Stimulated activated CD8-positive, alpha-beta memory T cell treated with anti-CD3 and anti-CD28 coated beads, Interleukin-12 subunit alpha, Interleukin-12 subunit beta, amount 100 ng/mL, for 4 hours (primary cell): ENCODE measurements around the gene FOXO3.

Experiments used
- DNase-seq: peaks from one replicate; pipeline ENCODE4 v3.0.0-alpha.2; 2020; ENCODE audit warnings: low read depth

The FOXO3 gene

DNA sequence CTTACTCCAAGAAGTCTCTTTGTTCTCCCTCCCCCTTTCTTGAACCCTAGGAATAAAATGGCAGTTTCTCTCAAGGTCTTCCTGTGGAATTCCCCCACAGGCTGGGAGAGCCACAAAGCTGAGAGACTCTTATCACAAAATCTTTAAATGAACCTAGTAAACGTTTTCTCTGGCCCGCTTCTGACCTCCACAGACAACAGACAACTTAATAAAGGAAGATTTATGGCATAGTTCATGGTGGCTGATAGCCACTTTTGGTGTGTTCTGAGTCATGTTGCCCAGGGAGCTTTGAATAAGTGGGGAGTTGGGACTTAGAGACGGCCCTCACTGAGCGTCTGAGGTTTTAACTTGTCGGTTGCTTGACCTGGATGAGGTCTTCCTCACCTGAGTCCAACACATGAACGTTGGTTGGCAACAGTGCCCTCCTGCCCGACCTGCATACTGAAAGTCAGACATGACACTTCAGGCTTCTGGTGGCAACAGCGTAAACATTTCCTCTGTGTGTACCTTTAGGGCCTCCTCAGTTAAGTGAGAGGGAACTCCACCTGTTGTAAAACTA, 124.1 kb downstream of the FOXO3 start:
- DNase-seq: no peak

GRCh38 chr6:108685970-108686369, 125.3 kb downstream of the FOXO3 start:
- no peak for DNase-seq

DNA sequence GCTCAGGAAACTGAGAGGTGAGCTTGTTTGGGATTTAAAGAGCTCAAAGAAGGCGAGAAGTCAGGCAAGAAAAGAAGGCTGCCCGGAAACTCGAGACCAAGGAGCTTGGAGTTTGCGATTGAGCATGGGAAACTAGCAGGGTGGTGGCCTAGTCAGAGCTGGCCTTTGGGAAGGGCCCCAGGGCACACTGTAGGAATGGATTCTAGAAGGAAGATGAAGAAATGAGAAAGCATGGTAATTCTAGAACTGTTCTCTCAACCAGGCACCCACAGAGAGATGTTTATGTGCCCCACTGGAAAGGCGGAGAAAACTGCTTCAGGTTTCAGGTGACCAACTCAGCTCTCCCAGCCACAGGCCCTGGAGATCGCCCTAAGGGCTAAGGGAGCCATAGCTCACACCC, 126.2 kb downstream of the FOXO3 start:
- DNase-seq: no peak

GRCh38 chr6:108687921-108688320, 127.2 kb downstream of the FOXO3 start:
- DNase-seq: no peak

GRCh38 chr6:108689272-108690161, 128.8 kb downstream of the FOXO3 start:
- no peak for DNase-seq

GRCh38 chr6:108690326-108691049, 129.8 kb downstream of the FOXO3 start:
- DNase-seq: no peak

DNA sequence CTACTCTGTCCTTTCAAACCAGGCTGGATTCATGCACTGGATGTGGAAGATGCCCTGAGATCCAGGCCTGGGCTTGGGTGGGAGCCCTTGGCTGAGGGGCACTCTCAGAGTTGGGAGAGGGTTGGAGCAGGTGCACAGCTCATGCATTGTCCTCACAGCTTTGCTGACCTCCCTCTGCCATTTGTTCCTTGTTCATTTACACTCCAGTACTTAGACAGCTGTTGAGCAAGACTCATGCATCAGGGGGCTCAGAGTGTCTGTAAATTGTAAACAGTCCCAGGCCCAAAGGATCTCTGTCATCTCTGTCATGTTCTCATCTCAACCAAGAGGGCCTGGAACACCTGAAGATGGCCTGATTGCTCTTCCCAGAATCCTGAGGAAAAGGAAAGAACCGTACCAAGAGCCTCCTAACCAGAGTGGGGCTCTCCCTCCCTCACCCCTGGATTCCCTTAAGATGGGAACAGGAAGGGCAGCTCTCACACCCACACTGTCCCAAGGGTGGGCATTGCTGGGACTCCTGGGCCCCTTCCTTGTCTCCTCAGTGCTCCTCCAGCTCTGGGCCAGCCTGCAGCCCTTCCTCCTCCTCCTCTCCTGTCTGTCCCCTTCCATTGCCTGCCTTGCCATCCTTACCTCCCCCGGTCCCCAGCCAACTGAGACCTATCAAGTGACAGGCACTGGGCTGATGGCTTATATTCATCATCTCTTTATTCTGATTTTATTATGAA, 132.9 kb downstream of the FOXO3 start:
- DNase-seq: no peak

DNA sequence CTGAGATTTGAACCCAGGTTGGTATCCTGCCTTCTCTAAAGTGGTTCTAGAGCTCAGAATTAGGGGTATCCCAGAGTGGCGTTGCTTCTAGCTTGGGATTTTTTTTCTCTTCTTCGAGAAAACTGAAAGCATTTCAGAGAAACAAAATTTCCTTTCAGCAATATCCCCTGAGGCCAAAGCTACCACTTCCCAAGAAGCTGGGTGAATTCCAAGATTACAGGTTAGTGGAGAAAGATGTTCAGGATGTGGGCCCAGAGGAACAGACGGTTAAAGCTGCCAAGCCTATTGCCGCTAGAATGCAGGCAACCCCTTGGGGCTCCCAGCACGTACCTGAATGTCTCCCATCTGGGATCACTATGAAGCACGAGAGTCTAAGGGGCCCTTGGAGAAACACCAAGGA, 134.1 kb downstream of the FOXO3 start:
- DNase-seq: no peak

DNA sequence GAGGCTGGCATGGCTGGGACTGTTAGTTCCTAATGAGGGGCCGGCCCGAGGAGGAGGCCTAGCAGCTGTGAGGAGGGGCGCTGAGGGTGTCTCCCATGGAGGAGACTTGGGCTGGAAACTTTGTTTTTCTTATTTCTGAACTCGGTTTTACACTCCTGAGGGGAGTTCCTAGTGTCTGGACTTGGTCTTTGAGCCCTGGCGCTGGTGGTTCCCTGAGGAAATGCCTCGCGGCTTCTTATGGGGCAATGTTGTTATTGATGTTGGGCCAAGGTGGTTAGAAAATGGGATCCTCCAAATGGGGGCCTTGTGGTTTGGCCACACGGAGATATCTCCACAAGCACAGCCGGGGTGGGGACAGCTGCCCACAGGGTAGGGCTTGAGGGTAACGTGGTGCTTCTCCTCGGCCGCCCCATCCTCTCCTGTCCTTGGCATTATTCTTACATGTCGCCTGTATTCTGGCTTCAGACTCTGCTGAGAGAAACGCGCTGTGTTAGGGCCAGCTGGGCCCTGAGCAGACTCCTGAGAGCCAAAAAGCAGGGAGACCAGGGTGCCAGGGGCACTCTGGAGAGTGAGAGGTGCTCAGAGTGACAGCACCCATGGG, 136.9 kb downstream of the FOXO3 start:
- DNase-seq: no peak

DNA sequence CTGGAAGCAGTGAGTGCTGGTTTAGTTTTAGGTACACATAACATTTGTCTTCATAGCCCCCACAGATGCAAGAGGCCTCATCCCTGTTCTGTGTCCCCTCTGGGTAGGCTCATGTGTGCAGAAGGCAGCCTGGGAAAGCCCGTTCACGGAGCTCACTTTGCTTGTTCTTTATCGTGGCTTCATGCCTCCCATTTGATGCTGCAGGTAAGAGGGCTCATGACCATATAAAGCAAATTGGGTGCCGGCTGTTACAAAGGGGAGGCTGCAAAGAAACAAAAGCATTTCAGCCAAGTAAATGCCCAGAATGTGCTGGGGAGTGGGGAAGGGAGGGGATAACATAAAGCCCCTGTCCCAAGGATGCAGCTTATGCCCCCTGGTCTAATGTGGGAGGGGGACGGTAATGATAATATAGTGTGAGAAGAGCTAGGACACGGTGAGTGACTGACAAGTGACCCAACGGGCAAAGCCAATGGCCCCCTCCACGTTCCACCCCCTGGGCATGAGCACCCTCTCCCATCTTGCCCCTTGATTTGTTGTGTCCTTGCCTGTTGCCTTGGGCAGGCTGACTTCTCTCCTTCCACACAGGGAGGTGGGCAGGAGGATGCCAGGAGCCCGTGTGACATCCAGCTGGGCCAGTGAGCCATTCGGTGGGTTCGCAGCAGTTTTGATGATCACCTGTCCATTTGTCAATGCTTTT, 138.0 kb downstream of the FOXO3 start:
- DNase-seq: no peak

- DNase-seq: no peak
Observed at GRCh38 chr6:108699290-108700041, 138.7 kb downstream of the FOXO3 start.

DNA sequence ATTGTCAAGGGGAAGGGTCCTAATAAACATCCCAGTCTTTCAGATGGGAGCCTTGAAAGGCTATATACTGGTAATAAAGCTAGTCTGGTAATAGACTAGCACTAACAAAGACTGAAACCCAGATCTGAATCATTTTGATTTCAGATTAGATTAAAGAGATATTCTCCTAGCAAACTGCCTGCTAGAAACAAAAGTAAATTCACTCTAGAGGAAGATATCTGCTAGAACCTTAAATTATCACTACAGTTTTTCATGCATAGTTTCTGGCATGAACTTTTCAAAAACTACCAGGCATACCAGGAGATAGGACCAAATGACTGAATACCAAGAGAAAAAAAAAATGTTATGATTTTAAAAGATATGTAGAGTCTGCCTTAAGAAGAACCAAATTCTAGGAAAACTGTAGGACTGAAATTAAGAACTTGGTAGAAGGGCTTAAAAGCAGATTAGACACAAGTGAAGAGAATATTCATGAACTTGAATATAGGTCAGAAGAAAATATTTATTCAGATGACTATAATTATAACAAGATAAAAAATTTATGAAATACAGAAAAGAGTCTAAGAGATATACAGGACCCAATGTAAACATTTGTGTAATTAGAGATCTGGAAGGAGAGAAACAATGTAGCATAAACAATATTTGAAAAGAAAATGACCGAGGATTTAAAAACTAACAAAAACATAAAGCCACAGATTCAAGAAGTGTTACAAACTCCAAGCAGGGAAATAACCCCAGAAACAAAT, 141.6 kb downstream of the FOXO3 start:
- no peak for DNase-seq

DNA sequence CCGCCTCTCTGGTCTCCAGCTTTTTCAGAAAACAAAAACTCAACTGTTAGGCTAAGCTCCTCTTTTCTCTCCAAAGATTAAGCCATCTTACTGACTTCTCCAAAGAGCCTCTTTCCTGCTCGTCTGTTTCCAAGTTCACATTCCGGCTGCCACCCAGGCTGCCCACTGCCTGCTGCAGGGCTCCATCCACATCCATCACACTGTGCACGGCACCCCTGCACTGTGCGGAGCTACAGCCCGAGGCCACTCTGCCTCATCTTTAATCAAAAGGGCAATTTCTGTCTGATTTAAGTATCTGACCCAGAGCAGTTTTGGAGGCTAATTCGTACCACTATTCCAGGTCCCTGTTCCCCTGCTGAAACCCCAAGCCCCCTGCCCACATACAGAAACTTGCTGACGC, 145.9 kb downstream of the FOXO3 start:
- DNase-seq: no peak

GRCh38 chr6:108707328-108707976, 146.7 kb downstream of the FOXO3 start:
- no peak for DNase-seq

DNA sequence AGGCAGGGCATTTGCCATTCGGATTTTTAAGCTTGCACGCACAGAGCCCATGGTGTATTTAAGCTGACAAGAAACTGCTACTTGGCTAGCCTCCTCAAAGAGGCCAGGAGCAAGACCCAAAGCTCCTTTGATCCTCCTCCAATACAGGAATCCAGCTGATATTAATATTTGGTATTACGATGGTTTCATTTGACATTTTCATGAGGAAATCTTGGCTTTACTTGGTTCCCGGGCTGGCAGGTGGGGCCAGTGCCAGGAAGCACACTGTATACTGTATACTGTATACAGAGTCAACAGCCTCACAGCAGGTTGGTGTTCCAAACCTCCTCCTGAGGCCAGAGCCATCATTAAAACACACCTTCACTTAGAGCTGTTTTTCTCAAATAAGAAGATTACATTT, 149.3 kb downstream of the FOXO3 start:
- DNase-seq: no peak

DNA sequence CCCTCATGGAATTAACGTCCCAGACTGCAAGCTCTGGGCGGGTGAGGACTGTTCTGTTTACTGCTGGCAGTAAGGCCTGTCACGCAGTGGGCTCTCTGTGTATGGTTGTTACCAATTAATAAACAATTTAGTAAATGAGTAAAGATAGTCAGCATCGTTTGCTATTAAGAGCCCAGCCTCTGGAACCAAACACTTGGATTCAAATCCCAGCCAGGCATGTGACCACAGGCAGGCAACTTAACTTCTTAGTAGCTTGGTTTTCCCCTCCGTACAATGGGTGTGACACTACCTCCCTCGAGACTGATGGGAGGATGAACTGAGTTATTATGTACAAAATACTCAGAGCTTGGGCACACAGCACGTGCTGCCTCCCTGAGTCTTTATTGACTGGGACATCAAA, 149.8 kb downstream of the FOXO3 start:
- no peak for DNase-seq

GRCh38 chr6:108711071-108711470, 150.4 kb downstream of the FOXO3 start:
- DNase-seq: no peak

GRCh38 chr6:108711826-108712225, 151.1 kb downstream of the FOXO3 start:
- no peak for DNase-seq

DNA sequence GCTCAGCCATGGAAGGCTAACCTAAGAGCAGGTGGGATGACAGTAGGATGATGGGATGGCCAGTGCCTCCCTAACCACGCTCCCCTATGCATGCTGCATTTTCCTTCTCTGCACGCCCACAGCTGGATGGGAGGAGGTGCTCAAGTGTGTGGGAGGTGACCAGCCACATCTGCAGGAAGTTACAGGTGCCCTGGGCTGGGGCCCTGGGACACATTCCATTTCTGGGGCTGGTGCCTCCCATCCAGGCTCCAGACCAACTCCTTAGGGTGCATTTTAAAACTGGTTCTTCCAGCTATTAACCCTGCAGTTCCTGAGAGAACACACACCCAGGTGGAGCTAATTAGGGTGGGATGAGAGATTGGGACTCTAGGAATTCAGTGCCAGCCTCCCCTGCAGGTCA, 152.2 kb downstream of the FOXO3 start:
- DNase-seq: no peak
